GM10266 (cell line): ENCODE results near the gene KLHL3.

ENCODE experiments used
- DNase-seq: peaks from one replicate; pipeline ENCODE4 v3.0.0; 2012; ENCODE audit errors: extremely low spot score
- CTCF ChIP-seq: IDR thresholded peaks from 2 replicates; pipeline ENCODE4 v1.5.1; 2012; ENCODE audit warnings: mild to moderate bottlenecking, low read depth; ENCODE audit not compliant: control insufficient read depth, insufficient read depth; ENCODE audit errors: missing control alignments

The KLHL3 gene

GRCh38 chr5:137595396-137596079 lies 140.4 kb downstream of the KLHL3 start:
- no peak for TF ChIP-seq CTCF
- no peak for DNase-seq

- DNase-seq = no peak
- no peak for TF ChIP-seq CTCF
Measured at GRCh38 chr5:137594717-137595116, 141.2 kb downstream of the KLHL3 start.

- DNase-seq = no peak
- TF ChIP-seq CTCF = no peak
Measured at GRCh38 chr5:137592317-137592716, 143.6 kb downstream of the KLHL3 start.

GRCh38 chr5:137589185-137589584 lies 146.7 kb downstream of the KLHL3 start:
- no peak for TF ChIP-seq CTCF
- DNase-seq = no peak

- TF ChIP-seq CTCF = no peak
- DNase-seq = no peak
Measured at GRCh38 chr5:137587919-137588318, 148.0 kb downstream of the KLHL3 start.

GRCh38 chr5:137584262-137584661 lies 151.6 kb downstream of the KLHL3 start:
- DNase-seq = no peak
- no peak for TF ChIP-seq CTCF

GRCh38 chr5:137583129-137583528 lies 152.8 kb downstream of the KLHL3 start:
- TF ChIP-seq CTCF = no peak
- DNase-seq = no peak
